ENCODE data around the gene CCDC141.
"Not testable (repeated sequence)": the region's sequence is repeated elsewhere in the genome, so short reads cannot be mapped to it uniquely, and the experiment has no call there.

Gene CCDC141, protein sequence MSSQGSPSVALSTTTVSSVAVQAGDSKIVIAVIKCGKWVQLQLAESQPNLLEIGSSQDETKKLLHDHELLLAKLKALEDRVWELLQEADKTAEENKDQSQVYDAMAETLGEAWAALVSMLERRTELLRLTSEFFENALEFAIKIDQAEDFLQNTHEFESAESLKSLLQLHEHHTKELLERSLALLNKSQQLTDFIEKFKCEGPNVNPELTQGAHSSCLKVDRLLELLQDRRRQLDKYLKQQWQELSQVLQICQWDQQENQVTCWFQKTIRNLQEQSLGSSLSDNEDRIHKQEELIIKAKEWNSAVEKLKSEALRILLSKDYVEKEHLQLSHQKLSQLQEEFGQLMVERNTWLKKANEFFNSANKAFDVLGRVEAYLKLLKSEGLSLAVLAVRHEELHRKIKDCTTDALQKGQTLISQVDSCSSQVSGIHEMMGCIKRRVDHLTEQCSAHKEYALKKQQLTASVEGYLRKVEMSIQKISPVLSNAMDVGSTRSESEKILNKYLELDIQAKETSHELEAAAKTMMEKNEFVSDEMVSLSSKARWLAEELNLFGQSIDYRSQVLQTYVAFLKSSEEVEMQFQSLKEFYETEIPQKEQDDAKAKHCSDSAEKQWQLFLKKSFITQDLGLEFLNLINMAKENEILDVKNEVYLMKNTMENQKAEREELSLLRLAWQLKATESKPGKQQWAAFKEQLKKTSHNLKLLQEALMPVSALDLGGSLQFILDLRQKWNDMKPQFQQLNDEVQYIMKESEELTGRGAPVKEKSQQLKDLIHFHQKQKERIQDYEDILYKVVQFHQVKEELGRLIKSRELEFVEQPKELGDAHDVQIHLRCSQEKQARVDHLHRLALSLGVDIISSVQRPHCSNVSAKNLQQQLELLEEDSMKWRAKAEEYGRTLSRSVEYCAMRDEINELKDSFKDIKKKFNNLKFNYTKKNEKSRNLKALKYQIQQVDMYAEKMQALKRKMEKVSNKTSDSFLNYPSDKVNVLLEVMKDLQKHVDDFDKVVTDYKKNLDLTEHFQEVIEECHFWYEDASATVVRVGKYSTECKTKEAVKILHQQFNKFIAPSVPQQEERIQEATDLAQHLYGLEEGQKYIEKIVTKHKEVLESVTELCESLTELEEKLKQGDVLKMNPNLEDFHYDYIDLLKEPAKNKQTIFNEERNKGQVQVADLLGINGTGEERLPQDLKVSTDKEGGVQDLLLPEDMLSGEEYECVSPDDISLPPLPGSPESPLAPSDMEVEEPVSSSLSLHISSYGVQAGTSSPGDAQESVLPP (N-terminal part only)

DNA sequence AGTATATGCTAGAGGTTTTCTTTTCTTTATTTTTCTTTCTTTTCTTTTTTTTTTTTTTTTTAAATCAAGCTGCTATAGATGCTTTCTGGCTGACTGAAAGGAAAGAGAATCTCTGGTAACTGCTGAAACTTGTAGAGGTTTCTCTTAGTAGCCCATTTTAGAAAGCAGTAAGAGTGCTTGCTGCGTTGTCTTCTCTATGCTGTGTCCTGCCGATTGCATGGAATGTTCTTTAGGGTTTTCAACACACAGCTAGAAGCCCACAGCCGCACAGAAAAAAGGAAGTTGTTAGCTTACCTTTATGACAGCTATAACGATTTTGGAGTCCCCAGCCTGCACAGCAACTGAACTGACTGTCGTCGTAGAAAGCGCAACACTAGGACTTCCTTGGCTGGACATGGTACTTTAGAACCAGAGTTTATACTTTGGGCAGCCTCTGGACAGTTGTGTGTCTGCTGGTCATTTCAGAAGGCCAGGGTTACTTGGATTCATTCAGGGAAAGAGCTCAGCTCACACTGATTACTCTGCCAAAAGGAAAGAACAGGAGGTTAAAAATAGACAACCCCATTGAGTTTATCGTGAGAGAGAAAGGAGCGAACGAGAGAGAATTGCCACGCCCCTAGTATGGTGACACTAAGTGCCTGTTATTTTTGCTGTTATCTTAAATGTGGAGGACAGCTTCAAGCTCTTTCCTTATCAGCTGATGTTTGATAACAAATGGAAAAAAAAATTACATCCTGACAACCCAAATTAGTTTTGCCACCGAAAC, at the start of gene CCDC141:
Gene CCDC141, minus strand, starts transcription at position 592 of the 766 bp plus-strand sequence. Its CDS starts 196 bp downstream, at position 396.
- peak; percentile 87 for DNase-seq (ENCODE audit: low spot score)

DNA sequence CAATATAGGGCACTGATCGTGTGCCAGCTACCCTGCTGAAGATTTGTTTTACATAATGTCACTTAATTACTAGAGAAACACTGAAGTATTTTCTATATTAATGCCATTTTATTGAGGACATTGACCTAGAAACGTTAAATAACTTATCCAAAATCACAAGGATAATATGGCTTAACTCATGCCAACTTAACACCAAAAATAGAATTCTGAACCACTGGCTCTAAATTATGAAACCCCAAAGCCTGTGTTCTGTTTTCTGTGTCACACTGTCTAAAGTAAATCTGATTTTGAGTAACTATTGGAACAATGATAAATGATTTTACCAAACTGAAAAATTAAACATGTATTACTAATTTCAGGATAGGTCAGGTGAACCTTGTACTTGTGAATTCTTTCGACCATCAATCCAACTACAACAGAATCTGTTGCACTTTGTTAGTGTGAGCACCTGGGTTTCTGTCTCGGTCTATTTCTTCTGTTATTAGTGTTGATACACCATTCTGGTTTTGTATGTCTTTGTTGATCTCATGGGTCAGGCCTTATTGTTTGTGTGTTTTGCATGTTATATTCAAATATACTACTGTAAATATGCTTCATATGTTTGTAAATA, 48.2 kb upstream of the CCDC141 start:
- DNase-seq (ENCODE audit: low spot score), result no peak

GRCh38 chr2:179097131-179097530, 47.2 kb upstream of the CCDC141 start:
- DNase-seq (ENCODE audit: low spot score), result no peak

DNA sequence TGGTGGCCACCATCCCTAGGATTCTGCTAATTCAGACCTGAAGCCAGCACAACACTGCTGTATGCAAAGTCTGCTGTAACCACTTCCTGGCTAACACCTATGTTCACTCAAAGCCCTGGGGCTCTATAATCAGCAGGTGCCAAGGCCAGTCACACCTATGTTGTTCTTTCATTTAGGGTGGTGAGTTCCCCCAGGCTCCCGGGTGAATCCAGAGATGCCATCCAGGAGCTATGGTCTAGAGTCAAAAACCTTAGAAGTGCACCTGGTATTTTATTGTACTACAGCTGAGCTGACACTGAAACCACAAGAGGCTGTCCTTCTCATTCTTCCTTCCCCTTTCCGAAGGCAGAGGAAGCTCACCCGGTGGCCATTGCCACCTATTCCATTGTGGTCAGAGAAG, 46.2 kb upstream of the CCDC141 start:
- peak; percentile 68 for DNase-seq (ENCODE audit: low spot score)

DNA sequence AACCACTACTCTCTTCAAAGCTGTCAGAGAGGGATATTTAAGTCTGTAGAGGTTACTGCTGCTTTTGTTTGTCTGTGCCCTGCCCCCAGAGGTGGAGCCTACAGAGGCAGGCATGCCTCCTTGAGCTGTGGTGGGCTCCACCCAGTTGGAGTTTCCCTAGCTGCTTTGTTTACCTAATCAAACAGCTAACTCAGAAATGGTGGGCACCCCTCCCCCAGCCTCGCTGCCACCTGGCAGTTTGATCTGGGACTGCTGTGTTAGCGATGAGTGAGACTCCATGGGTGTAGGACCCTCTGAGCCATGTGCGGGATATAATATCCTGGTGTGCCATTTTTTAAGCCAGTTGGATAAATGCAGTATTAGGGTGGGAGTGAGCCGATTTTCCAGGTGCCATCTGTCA, 43.0 kb upstream of the CCDC141 start:
- DNase-seq (ENCODE audit: low spot score), result peak; percentile 57

DNA sequence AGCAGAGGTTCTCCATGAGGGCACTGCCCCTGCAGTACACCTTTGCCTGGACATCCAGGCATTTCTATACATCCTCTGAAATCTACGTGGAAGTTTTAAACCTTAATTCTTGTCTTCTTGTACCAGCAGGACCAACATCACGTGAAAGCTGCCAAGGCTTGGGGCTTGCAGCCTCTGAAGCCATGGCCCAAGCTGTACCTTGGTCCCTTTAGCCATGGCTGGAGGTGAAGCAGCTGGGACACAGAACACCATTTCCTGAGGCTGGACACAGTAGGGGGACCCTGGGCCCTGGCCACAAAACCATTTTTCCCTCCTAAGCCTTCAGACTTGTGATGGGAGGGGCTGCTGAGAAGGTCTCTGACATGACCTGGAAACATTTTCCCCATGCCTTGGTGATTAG, 32.8 kb upstream of the CCDC141 start:
- DNase-seq (ENCODE audit: low spot score), result no peak

DNA sequence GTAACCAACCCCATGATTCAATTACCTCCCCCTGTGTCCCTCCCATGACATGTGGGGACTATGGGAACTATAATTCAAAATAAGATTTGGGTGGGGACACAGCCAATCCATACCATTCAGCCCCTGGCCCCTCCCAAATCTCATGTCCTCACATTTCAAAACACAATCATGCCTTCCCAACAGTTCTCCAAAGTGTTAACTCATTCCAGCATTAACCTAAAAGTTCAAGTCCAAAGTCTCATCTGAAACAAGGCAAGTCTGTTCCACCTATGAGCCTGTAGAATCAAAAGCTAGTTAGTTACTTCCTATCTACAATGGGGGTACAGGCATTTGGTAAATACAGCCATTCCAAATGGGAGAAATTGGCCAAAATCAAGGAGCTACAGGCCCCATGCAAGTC, 32.0 kb upstream of the CCDC141 start:
- no peak for DNase-seq (ENCODE audit: low spot score)

GRCh38 chr2:179072527-179072926, 22.6 kb upstream of the CCDC141 start:
- DNase-seq (ENCODE audit: low spot score), result no peak

DNA sequence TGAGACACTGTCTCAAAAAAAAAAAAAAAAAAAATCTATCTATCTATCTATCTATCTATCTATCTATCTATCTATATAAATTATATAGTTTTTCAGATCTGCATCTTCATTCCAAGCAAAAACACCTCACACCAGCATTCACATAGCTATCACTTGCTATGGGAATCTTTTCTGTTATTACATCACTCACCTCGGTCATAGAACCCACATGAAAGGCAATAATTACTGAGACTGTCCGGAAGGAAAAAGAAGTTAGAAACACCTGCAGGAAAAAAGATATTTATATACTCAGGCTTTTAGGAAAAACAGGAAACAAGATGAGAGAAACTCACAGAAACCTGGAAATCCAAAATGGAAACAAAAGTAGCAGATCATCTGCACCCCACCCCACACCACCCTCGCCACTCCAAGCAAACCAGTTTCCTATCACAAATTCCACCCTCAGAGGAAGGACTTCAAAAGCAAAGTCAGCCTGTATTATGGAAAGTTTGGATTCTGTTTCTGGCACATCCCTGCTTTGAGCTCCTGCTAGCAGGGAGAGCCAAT, 21.9 kb upstream of the CCDC141 start:
- no peak for DNase-seq (ENCODE audit: low spot score)

- no peak for DNase-seq (ENCODE audit: low spot score)
These were observed 21.0 kb upstream of the CCDC141 start for GRCh38 chr2:179070895-179071294.

- no peak for DNase-seq (ENCODE audit: low spot score)
These were observed 19.7 kb upstream of the CCDC141 start for GRCh38 chr2:179069685-179070084.

DNA sequence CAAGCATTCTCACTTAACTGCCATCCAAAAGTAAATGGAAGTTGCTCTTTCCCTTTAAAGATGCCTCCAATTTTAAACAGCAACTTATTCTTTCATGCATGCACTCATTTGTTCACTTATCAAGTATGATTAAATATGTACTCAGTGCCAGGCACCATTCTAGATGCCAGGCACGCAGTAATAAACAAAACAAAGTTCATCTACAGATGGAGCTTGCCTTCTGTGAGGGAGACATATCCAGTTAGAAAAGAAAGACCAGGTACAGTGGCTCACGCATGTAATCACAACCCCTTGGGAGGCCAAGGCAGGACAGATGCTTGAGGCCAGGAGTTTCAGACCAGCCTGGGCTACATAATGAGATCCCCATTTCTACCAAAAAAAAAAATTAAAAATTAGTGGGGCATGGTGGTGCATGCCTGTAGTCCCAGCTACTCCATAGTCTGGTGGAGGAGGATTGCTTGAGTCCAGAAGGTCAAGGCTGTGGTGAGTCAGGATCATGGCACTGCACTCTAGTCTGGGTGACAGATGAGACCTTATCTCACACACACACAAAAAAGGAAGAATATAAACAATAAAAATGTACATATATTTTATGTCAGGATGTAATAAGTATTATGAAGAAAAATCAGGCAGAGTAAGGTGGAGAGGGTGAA, 19.2 kb upstream of the CCDC141 start:
- DNase-seq (ENCODE audit: low spot score), result no peak

DNA sequence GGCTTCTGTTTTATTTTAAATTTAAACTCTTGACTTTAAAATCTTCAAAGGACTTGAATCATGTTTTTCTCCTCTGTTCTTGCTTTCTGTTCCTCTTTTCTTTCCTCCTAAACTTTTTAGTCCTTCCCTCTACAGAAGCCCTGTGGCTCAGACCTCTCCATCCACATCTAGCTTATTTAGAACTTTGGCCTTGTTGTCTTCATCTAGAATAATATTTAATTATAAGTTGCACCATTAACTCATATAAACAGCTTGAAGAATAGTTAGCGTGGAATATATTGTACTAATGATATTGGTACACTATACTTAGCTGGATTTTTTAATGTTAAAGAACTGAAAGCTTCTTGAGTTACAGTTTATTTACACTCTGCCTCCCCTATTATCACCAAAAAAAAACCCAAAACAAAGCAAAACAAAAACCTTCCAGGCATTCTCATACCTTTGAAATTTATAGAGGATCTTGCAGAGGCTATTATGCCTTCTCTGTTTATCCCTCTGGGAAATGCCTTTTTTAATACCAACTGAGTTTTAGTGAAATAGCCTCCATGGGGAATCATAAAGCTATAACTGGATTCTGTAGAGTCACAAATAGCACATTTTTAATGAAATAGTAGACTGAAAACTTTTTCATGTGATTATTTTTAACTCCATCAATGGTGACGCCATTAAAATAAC, 9.2 kb upstream of the CCDC141 start:
- peak; percentile 59 for DNase-seq (ENCODE audit: low spot score)

- no peak for DNase-seq (ENCODE audit: low spot score)
These were observed 7.8 kb upstream of the CCDC141 start for GRCh38 chr2:179057737-179058136.

GRCh38 chr2:179053568-179053967, 3.6 kb upstream of the CCDC141 start:
- not testable (repeated sequence) for DNase-seq (ENCODE audit: low spot score)

GRCh38 chr2:179051250-179051649, 1.3 kb upstream of the CCDC141 start:
- DNase-seq (ENCODE audit: low spot score), result no peak

GRCh38 chr2:179050755-179051154, 818 bp upstream of the CCDC141 start:
- no peak for DNase-seq (ENCODE audit: low spot score)

GRCh38 chr2:179049203-179049545, 763 bp downstream of the CCDC141 start:
- DNase-seq (ENCODE audit: low spot score), result peak; percentile 69

GRCh38 chr2:179048099-179048498, 1.8 kb downstream of the CCDC141 start:
- DNase-seq (ENCODE audit: low spot score), result peak; percentile 23

DNA sequence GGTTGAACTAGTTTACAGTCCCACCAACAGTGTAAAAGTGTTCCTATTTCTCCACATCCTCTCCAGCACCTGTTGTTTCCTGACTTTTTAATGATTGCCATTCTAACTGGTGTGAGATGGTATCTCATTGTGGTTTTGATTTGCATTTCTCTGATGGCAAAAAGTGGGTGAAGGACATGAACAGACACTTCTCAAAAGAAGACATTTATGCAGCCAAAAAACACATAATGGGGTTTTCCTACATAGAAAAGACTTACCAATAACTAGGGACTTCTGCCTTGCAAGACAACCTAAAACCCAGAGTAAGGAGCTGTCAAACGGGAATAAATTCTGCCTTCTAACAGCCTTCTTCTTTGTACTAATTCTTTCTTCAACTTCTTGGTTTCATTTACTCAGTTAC, 4.3 kb downstream of the CCDC141 start:
- DNase-seq (ENCODE audit: low spot score), result not testable (repeated sequence)
